H9 (cell line): ENCODE measurements around the gene IDI2. TPM values are rescaled to one million over a fixed set of nuclear protein-coding genes. Genes with fewer than 3 reads are reported as not detected.

Experiments used
- DNase-seq: peaks from one replicate; pipeline ENCODE4 v3.0.0-alpha.2; 2017
- H2AFZ ChIP-seq: one replicate; pipeline ENCODE4 v1.6.1; 2013; ENCODE audit warnings: mild to moderate bottlenecking, low read length, control low read depth, moderate library complexity
- H2AK5ac ChIP-seq: 2 replicates; pipeline ENCODE4 v1.6.1; 2013; ENCODE audit warnings: low read length, control low read depth, mixed read lengths; ENCODE audit not compliant: insufficient read length
- H2BK120ac ChIP-seq: one replicate; pipeline ENCODE4 v1.6.1; 2013; ENCODE audit warnings: low read depth, mild to moderate bottlenecking, low read length, control low read depth, inconsistent platforms; ENCODE audit not compliant: poor library complexity, severe bottlenecking
- H2BK12ac ChIP-seq: 2 replicates; pipeline ENCODE4 v1.6.1; 2013; ENCODE audit warnings: low read length, control low read depth, mixed read lengths, low read depth; ENCODE audit not compliant: insufficient read length
- H2BK15ac ChIP-seq: 2 replicates; pipeline ENCODE4 v1.6.1; 2013; ENCODE audit warnings: low read depth, low read length, control low read depth
- H2BK20ac ChIP-seq: one replicate; pipeline ENCODE4 v1.6.1; 2013; ENCODE audit warnings: low read depth, mild to moderate bottlenecking, low read length, control low read depth, inconsistent platforms; ENCODE audit not compliant: poor library complexity, severe bottlenecking
- H2BK5ac ChIP-seq: 2 replicates; pipeline ENCODE4 v1.6.1; 2013; ENCODE audit warnings: low read length, control low read depth, mixed read lengths; ENCODE audit not compliant: insufficient read length
- H3K14ac ChIP-seq: 2 replicates; pipeline ENCODE4 v1.6.1; 2013; ENCODE audit warnings: low read length, control low read depth; ENCODE audit not compliant: insufficient read depth
- H3K18ac ChIP-seq: 2 replicates; pipeline ENCODE4 v1.6.1; 2013; ENCODE audit warnings: low read depth, mild to moderate bottlenecking, mixed read lengths, low read length, control low read depth; ENCODE audit not compliant: insufficient read length
- H3K23ac ChIP-seq: 2 replicates; pipeline ENCODE4 v1.6.1; 2013; ENCODE audit warnings: low read length, control low read depth, mixed read lengths, low read depth; ENCODE audit not compliant: insufficient read length
- H3K23me2 ChIP-seq: 2 replicates; pipeline ENCODE4 v1.6.1; 2013; ENCODE audit warnings: low read depth, mild to moderate bottlenecking, mixed read lengths, low read length, control low read depth; ENCODE audit not compliant: insufficient read length, poor library complexity, severe bottlenecking
- H3K27ac ChIP-seq: 2 replicates; pipeline ENCODE4 v1.5.1; 2013; ENCODE audit warnings: low read length, control low read depth, mixed read lengths, low read depth; ENCODE audit not compliant: insufficient read length
- H3K27me3 ChIP-seq: 2 replicates; pipeline ENCODE4 v1.6.1; 2013; ENCODE audit warnings: low read length, control low read depth, inconsistent platforms; ENCODE audit not compliant: insufficient read depth
- H3K4ac ChIP-seq: 2 replicates; pipeline ENCODE4 v1.6.1; 2013; ENCODE audit warnings: low read depth, mild to moderate bottlenecking, control low read depth, inconsistent platforms, low read length, moderate library complexity
- H3K4me1 ChIP-seq: 2 replicates; pipeline ENCODE4 v1.6.1; 2013; ENCODE audit warnings: low read length, control low read depth, inconsistent platforms; ENCODE audit not compliant: insufficient read depth
- H3K4me2 ChIP-seq: 2 replicates; pipeline ENCODE4 v1.6.1; 2013; ENCODE audit warnings: low read length, control low read depth, mixed read lengths; ENCODE audit not compliant: insufficient read length, insufficient read depth
- H3K56ac ChIP-seq: 2 replicates; pipeline ENCODE4 v1.6.1; 2013; ENCODE audit warnings: low read depth, mild to moderate bottlenecking, mixed read lengths, low read length, control low read depth; ENCODE audit not compliant: insufficient read length
- H3K79me1 ChIP-seq: 2 replicates; pipeline ENCODE4 v1.6.1; 2013; ENCODE audit warnings: low read depth, mild to moderate bottlenecking, moderate library complexity, low read length, control low read depth, inconsistent platforms; ENCODE audit not compliant: insufficient read depth, poor library complexity, severe bottlenecking
- H3K79me2 ChIP-seq: 2 replicates; pipeline ENCODE4 v1.6.1; 2013; ENCODE audit warnings: low read length, control low read depth, inconsistent platforms; ENCODE audit not compliant: insufficient read depth
- H3K9ac ChIP-seq: 2 replicates; pipeline ENCODE4 v1.6.1; 2013; ENCODE audit warnings: low read length, control low read depth, mixed read lengths; ENCODE audit not compliant: insufficient read length; ENCODE audit errors: extremely low read depth
- H3K9me3 ChIP-seq: one replicate; pipeline ENCODE4 v1.6.1; 2013; ENCODE audit warnings: low read depth, low read length, inconsistent platforms; ENCODE audit not compliant: control insufficient read depth
- H3T11ph ChIP-seq: one replicate; pipeline ENCODE4 v1.6.1; 2013; ENCODE audit warnings: mild to moderate bottlenecking, low read length, control low read depth, inconsistent platforms
- H4K20me1 ChIP-seq: one replicate; pipeline ENCODE4 v1.6.1; 2013; ENCODE audit not compliant: control insufficient read depth, insufficient read length, insufficient read depth
- H4K5ac ChIP-seq: 2 replicates; pipeline ENCODE4 v1.6.1; 2013; ENCODE audit warnings: low read depth, mild to moderate bottlenecking, mixed read lengths, low read length, control low read depth; ENCODE audit not compliant: insufficient read length
- H4K8ac ChIP-seq: replicated peaks from 2 replicates; pipeline ENCODE4 v1.6.1; 2013; ENCODE audit warnings: low read length, control low read depth, mixed read lengths, low read depth; ENCODE audit not compliant: insufficient read length
- H4K91ac ChIP-seq: 2 replicates; pipeline ENCODE4 v1.6.1; 2013; ENCODE audit warnings: low read depth, mild to moderate bottlenecking, moderate library complexity, mixed read lengths, low read length, control low read depth; ENCODE audit not compliant: insufficient read length
- H3K27ac Mint-ChIP-seq, 3 experiments: 2 replicates in 2 of 3; 3 replicates in 1 of 3; pipeline ENCODE4 v1.8.0; 2020 to 2021; ENCODE audit warnings: mixed read lengths in 3 of 3, mild to moderate bottlenecking in 1 of 3, moderate library complexity in 1 of 3
- H3K27me3 Mint-ChIP-seq: 2 replicates; pipeline ENCODE4 v1.8.0; 2021; ENCODE audit warnings: low read depth, mild to moderate bottlenecking, moderate library complexity, mixed read lengths
- H3K36me3 Mint-ChIP-seq, 3 experiments: 2 replicates in 2 of 3; 3 replicates in 1 of 3; pipeline ENCODE4 v1.8.0; 2020 to 2021; ENCODE audit warnings: low read depth in 3 of 3, mixed read lengths in 3 of 3; ENCODE audit not compliant: insufficient read depth in 1 of 3
- H3K4me1 Mint-ChIP-seq, 2 experiments: 2 replicates each; pipeline ENCODE4 v1.8.0; 2020; ENCODE audit warnings: mixed read lengths in 2 of 2
- H3K4me3 Mint-ChIP-seq, 2 experiments: 2 replicates in 1 of 2; 3 replicates in 1 of 2; pipeline ENCODE4 v1.8.0; 2020 to 2021; ENCODE audit warnings: mild to moderate bottlenecking in 2 of 2, mixed read lengths in 2 of 2, moderate library complexity in 1 of 2
- H3K9me3 Mint-ChIP-seq, 2 experiments: 2 replicates in 1 of 2; 3 replicates in 1 of 2; pipeline ENCODE4 v1.8.0; 2020; ENCODE audit warnings: mild to moderate bottlenecking in 2 of 2, mixed read lengths in 2 of 2, moderate library complexity in 1 of 2
- CTCF ChIP-seq: fragments of 200-600 bp; sonication (generic); conservative IDR thresholded peaks from 3 replicates; pipeline ENCODE4 v1.8.0; 2021; ENCODE audit warnings: antibody characterized with exemption, mild to moderate bottlenecking
- WGBS: extraction: QIAGEN DNeasy Blood & Tissue Kit; methylation state at CpG from one replicate; pipeline ENCODE4 v1.1.7; 2013; ENCODE audit warnings: missing lambda C conversion rate, low lambda C conversion rate, mixed read lengths; ENCODE audit not compliant: insufficient read length; ENCODE audit errors: extremely low coverage; 5-methylcytosine and 5-hydroxymethylcytosine counted together
- total RNA-seq: library from RNA; stranded (reverse); gene quantifications from 2 replicates; pipeline ENCODE4 v1.2.1, GENCODE V29; 2021

The IDI2 gene
- total RNA-seq, 1 experiment from 2014 or later = not detected

DNA sequence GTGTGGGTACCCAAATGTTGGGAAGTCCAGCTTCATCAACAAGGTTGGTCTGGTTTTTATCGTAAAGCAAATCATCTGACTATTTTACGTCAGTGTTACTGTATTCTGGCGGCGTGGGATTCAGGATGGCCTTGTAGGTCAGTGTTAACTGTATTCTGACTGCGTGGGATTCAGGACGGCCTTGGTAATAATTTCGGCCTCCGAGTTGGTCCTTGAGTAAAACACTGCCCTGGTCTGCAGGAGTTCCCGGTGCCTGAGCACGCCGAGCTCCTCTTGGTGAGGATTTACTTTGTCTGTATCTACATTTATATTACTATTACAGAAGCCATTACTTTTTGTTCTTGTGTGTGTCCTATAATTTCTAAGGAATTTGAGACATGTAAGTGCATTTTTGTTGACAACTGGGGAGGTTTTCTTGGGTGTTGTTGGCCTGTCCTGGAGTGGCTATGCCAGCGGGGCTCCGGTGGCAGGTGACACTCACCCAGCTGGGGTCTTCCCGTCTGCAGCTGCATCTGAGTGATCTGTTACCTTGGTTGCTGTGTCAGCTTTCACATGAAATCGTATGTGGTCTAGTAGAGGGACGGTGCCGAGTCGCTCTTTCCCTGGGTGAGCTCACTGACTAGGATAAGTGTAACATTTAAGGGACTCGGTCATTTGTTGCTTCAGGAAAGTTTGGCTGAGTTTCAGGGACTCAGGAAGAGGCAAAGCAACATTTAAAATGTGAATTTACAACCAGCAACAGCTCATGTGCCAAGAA lies 28.2 kb downstream of the IDI2 start:
- Mint-ChIP-seq H3K36me3 (peaks cover 82 to 99% (median 98%) of the 10 kb centered on the region in 3 experiments), H3K4me3 (no peak overlapping the region), H3K27me3 (no peaks in the 10 kb centered on the region), H3K27ac (no peak overlapping the region), H3K9me3 (no peaks in the 10 kb centered on the region; a peak in 1 of 5 replicates), H3K4me1 (no peaks in the 10 kb centered on the region)
- Histone ChIP-seq H3T11ph (no peak overlapping the region), H2BK15ac (no peak overlapping the region), H3K4ac (no peak overlapping the region), H3K27me3 (no peaks in the 10 kb centered on the region), H2AFZ (no peak overlapping the region), H3K4me1 (no peaks in the 10 kb centered on the region), H3K18ac (no peak overlapping the region), H2BK12ac (no peak overlapping the region), H3K23ac (no peak overlapping the region), H4K5ac (no peak overlapping the region), H3K79me1 (peaks cover 15% of the 10 kb centered on the region), H3K9ac (no peak overlapping the region), H2AK5ac (no peak overlapping the region), H2BK120ac (no peak overlapping the region), H3K23me2 (no peaks in the 10 kb centered on the region), H3K79me2 (peaks cover 5% of the 10 kb centered on the region; the same call in 1 of the 2 replicates), H3K56ac (no peak overlapping the region), H3K14ac (no peak overlapping the region), H3K9me3 (no peaks in the 10 kb centered on the region), H3K4me2 (no peak overlapping the region), H2BK20ac (no peak overlapping the region), H2BK5ac (no peak overlapping the region), H4K8ac (no peak overlapping the region), H4K20me1 (no peaks in the 10 kb centered on the region), H4K91ac (no peak overlapping the region), H3K27ac (no peak overlapping the region)
- WGBS = no CpG with 5 or more reads among the region's 19 CpGs
- no peak for DNase-seq
- no peak for TF ChIP-seq CTCF
